Suprapubic skin (tissue), 4 donors: ENCODE results near the gene IGF1.

Experiments used
- POLR2A ChIP-seq, 2 donors: fragments of 450-650 bp; IDR thresholded peaks; one replicate each; pipeline ENCODE4 v1.6.1; 2017; ENCODE audit warnings: antibody characterized with exemption in 2 of 2, mild to moderate bottlenecking in 2 of 2, moderate library complexity in 2 of 2
- POLR2AphosphoS5 ChIP-seq, 3 donors: sonication (generic); formaldehyde crosslinking; IDR thresholded peaks; one replicate each; pipeline ENCODE4 v1.6.1; 2017; ENCODE audit warnings: antibody characterized with exemption in 3 of 3
- TF ChIP-seq, protein P1 (sequence below), 2 donors: fragments of 200-600 bp in 1 of 2; fragments of 450-650 bp in 1 of 2; sonication (generic) in 1 of 2; IDR thresholded peaks; one replicate each; pipeline ENCODE4 v1.5.1; 2016 to 2019; ENCODE audit warnings: antibody characterized with exemption in 2 of 2, mild to moderate bottlenecking in 1 of 2, moderate library complexity in 1 of 2

DNA sequence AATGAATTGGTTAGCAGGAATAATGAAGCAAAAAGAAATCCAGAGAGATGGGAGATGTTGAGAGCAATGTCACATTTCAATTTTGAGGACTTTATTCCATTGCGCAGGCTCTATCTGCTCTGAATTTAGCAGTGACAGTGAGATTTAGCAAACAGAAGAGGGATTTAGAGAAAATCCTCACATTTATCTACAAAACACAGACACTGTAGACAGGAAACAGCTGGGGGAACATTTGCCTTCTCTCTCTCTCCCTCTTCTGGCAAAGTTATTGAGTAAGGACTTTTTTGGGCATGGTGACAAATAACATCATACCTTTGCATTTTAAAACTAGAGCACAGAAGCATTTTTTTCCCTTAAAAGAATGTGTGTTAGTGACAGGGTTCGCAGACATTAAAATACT is at the start of gene IGF1:
- TF ChIP-seq, protein P1, sequence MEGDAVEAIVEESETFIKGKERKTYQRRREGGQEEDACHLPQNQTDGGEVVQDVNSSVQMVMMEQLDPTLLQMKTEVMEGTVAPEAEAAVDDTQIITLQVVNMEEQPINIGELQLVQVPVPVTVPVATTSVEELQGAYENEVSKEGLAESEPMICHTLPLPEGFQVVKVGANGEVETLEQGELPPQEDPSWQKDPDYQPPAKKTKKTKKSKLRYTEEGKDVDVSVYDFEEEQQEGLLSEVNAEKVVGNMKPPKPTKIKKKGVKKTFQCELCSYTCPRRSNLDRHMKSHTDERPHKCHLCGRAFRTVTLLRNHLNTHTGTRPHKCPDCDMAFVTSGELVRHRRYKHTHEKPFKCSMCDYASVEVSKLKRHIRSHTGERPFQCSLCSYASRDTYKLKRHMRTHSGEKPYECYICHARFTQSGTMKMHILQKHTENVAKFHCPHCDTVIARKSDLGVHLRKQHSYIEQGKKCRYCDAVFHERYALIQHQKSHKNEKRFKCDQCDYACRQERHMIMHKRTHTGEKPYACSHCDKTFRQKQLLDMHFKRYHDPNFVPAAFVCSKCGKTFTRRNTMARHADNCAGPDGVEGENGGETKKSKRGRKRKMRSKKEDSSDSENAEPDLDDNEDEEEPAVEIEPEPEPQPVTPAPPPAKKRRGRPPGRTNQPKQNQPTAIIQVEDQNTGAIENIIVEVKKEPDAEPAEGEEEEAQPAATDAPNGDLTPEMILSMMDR (IDR thresholded peaks at IDR 0.05) = no peak
- TF ChIP-seq POLR2A (IDR thresholded peaks at IDR 0.05) (no peak), POLR2AphosphoS5 (IDR thresholded peaks at IDR 0.05) (no peak)
